Right lobe of liver (tissue), 6 donors: ENCODE results near the gene SLC25A36. TPM values are rescaled to one million over a fixed set of nuclear protein-coding genes. Genes with fewer than 3 reads are reported as not detected.
"Not testable (repeated sequence)": the region's sequence is repeated elsewhere in the genome, so short reads cannot be mapped to it uniquely, and the experiment has no call there.

Experiments
- ATAC-seq, 4 donors: fragments of 200-7000 bp; cut with Tn5 transposase; one replicate each; pipeline ENCODE4 v1.9.1; 2020; ENCODE audit warnings: mild to moderate bottlenecking in 4 of 4, moderate library complexity in 4 of 4
- DNase-seq, 3 donors: peaks; one replicate each; pipeline ENCODE4 v3.0.0-alpha.2; 2020
- H3K27ac ChIP-seq, 3 donors: fragments of 200-600 bp; one replicate each; pipeline ENCODE4 v1.8.0; 2022
- H3K27me3 ChIP-seq, 2 donors: fragments of 200-600 bp; one replicate each; pipeline ENCODE4 v1.8.0; 2022
- H3K36me3 ChIP-seq, 4 donors: fragments of 200-600 bp; sonication (generic) in 1 of 4; one replicate each; pipeline versions ENCODE4 v1.5.1 to v1.8.0; 2017 to 2022; ENCODE audit warnings: control low read depth in 1 of 4
- H3K4me1 ChIP-seq, 4 donors: fragments of 200-600 bp; sonication (generic) in 1 of 4; one replicate each; pipeline versions ENCODE4 v1.5.1 to v1.8.0; 2017 to 2022; ENCODE audit warnings: control low read depth in 1 of 4
- H3K4me3 ChIP-seq, 3 donors: fragments of 200-600 bp; one replicate each; pipeline ENCODE4 v1.8.0; 2022
- H3K9me3 ChIP-seq, 4 donors: fragments of 200-600 bp; sonication (generic) in 1 of 4; one replicate each; pipeline versions ENCODE4 v1.5.1 to v1.8.0; 2017 to 2022; ENCODE audit warnings: control low read depth in 1 of 4
- POLR2A ChIP-seq: fragments of 450-650 bp; IDR thresholded peaks from one replicate; pipeline ENCODE4 v1.6.1; 2017; ENCODE audit warnings: antibody characterized with exemption, mild to moderate bottlenecking
- WGBS: methylation state at CpG from one replicate; pipeline ENCODE4 v1.1.6; 2018; ENCODE audit warnings: low coverage, low lambda C conversion rate; ENCODE audit not compliant: insufficient coverage; ENCODE audit errors: missing lambda C conversion rate; 5-methylcytosine and 5-hydroxymethylcytosine counted together
- intact Hi-C, 2 donors: fragments of 100-400 bp; cut with DNase I; formaldehyde crosslinking; loops; one replicate each; pipeline versions ENCODE4 v1.11.2 to v1.14.1; 2022
- total RNA-seq, 6 experiments: library from RNA; depleted of rRNA in 2 of 6; stranded (reverse); fragments of >200 nt in 2 of 6; fragmentation: NEBNext Ultra II Directional in 3 of 6; extraction: Animal tissue kit (Norgen Biotek cat#: 25700) in 3 of 6; gene quantifications; one replicate each; pipeline versions ENCODE4 v1.1.0 to v1.2.4, GENCODE V29; 2016 to 2023
- TF ChIP-seq, protein P1 (sequence below), 4 donors: fragments of 200-600 bp in 3 of 4; fragments of 450-650 bp in 1 of 4; IDR thresholded peaks; one replicate each; pipeline versions ENCODE4 v1.5.1 to v1.8.0; 2016 to 2022; ENCODE audit warnings: antibody characterized with exemption in 4 of 4, mild to moderate bottlenecking in 2 of 4
- donor health status: DM: no; HTN: yes; CAD: no.
- donor health status: DM: no; HTN: no; CAD: no.
- donor health status: DM: no; HTN: no; CAD: no.
- donor health status: DM: no; HTN: yes; CAD: no.
- donor health status: DM: no; HTN: yes; CAD: no.

SLC25A36 gene
- total RNA-seq, 6 experiments from 2014 or later = 2.8 to 6.0 (median 5.1) TPM

DNA sequence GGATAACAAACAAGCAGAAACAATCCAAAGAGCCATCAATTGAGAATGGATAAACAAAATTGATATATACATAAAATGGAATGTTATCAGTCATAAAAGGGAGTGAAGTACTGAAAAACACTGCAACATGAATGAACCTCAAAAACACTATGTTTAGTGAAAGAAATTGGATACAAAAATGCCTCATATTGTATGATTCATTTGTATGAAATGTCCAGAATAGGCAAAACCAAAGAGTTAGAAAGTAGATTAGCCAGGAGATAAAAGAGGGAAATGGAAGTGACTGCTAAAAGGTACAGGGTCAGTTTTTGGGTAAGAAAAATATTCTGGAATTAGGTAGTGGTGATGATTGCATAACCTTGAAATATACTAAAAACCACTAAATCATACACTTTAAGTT lies 9.8 kb upstream of the SLC25A36 start:
- Histone ChIP-seq H3K4me3 (no peak overlapping the region), H3K27me3 (peaks cover 0 to 26% of the 10 kb centered on the region in 2 donors), H3K36me3 (no peaks in the 10 kb centered on the region), H3K4me1 (no peaks in the 10 kb centered on the region), H3K9me3 (no peaks in the 10 kb centered on the region), H3K27ac (no peak overlapping the region)
- no peak for DNase-seq
- intact Hi-C loops = no loop called here
- no peak for ATAC-seq
- TF ChIP-seq POLR2A = no peak
- TF ChIP-seq, protein P1, sequence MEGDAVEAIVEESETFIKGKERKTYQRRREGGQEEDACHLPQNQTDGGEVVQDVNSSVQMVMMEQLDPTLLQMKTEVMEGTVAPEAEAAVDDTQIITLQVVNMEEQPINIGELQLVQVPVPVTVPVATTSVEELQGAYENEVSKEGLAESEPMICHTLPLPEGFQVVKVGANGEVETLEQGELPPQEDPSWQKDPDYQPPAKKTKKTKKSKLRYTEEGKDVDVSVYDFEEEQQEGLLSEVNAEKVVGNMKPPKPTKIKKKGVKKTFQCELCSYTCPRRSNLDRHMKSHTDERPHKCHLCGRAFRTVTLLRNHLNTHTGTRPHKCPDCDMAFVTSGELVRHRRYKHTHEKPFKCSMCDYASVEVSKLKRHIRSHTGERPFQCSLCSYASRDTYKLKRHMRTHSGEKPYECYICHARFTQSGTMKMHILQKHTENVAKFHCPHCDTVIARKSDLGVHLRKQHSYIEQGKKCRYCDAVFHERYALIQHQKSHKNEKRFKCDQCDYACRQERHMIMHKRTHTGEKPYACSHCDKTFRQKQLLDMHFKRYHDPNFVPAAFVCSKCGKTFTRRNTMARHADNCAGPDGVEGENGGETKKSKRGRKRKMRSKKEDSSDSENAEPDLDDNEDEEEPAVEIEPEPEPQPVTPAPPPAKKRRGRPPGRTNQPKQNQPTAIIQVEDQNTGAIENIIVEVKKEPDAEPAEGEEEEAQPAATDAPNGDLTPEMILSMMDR (IDR thresholded peaks at IDR 0.05) = no peak

DNA sequence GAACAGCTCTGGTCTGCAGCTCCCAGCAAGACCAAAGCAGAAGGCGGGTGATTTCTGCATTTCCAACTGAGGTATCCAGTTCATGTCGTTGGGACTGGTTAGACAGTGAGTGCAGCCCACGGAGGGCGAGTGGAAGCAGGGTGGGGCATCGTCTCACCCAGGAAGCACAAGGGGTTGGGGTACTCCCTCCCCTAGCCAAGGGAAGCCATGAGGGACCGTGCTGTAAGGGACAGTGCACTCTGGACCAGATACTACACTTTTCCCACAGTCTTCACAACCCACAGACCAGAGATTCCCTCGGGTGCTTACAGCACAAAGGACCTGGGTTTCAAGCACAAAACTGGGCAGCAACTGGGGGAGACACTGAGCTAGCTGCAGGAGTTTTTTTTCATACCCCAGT lies 8.5 kb upstream of the SLC25A36 start:
- Histone ChIP-seq H3K27ac (no peak overlapping the region), H3K9me3 (no peaks in the 10 kb centered on the region), H3K27me3 (peaks cover 0 to 21% of the 10 kb centered on the region in 2 donors), H3K4me3 (no peak overlapping the region), H3K4me1 (no peaks in the 10 kb centered on the region), H3K36me3 (no peaks in the 10 kb centered on the region)
- 60% methylated on average over 1 of the region's 7 CpGs for WGBS
- no peak for ATAC-seq
- no peak for DNase-seq
- TF ChIP-seq, protein P1 (IDR thresholded peaks at IDR 0.05) = no peak
- TF ChIP-seq POLR2A = no peak
- intact Hi-C loops = no loop called here

DNA sequence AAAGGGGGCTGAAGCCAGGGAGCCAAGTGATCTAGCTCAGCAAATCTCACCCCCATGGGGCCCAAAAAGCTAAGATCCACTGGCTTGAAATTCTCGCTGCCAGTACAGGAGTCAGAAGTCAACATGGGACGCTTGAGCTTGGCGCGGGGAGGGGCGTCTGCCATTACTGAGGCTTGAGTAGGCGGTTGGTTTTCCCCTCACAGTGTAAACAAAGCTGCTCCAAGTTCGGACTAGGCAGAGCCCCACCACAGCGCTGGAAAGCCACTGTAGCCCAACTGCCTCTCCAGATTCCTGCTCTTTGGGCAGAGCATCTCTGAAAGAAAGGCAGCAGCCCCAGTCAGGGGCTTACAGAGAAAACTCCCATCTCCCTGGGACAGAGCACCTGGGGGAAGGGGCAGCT lies 8.1 kb upstream of the SLC25A36 start:
- no peak for TF ChIP-seq POLR2A
- TF ChIP-seq, protein P1 (IDR thresholded peaks at IDR 0.05) = no peak
- Histone ChIP-seq H3K27ac (no peak overlapping the region), H3K27me3 (peaks cover 0 to 20% of the 10 kb centered on the region in 2 donors), H3K36me3 (no peaks in the 10 kb centered on the region), H3K4me3 (no peak overlapping the region), H3K4me1 (no peaks in the 10 kb centered on the region), H3K9me3 (no peaks in the 10 kb centered on the region)
- WGBS = 40% methylated on average over 1 of the region's 8 CpGs
- ATAC-seq (no peak), DNase-seq (no peak)
- intact Hi-C loops = no loop called here

DNA sequence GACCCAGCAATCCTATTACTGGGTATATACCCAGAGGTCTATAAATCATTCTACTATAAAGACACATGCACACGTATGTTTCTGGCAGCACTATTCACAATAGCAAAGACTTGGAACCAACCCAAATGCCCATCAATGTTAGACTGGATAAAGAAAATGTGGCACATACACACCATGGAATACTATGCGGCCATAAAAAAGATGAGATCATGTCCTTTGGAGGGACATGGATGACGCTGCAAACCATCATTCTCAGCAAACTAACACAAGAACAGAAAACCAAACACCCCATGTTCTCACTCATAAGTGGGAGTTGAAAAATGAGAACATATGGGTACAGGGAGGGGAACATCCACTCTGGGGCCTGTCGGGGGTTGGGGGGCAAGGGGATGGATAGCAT lies 2.3 kb upstream of the SLC25A36 start:
- H3K4me1 ChIP-seq, H3K36me3 ChIP-seq, ATAC-seq, DNase-seq, H3K27ac ChIP-seq, intact Hi-C loops, H3K9me3 ChIP-seq, H3K4me3 ChIP-seq: not testable (repeated sequence)
- H3K27me3 ChIP-seq = peaks cover 0 to 41% of the 10 kb centered on the region in 2 donors
- 93% methylated on average over 4 of the region's 4 CpGs for WGBS

DNA sequence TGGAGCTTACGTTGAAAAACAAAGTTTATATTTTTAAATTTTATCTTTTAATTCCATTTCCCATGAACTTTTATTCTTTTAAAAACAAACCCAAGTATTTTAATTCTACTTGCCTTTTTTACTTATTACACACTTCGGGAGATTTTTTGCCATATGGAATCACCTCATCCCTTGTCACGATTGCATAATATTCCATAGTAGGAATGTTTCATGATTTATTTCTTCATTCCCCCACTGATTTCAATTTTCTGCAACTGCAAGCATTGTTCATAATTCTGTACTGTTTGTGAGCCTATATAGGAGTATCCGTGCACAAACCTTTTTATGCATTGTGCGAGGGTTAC lies 574 bp upstream of the SLC25A36 start:
- WGBS = 36% methylated on average over 5 of the region's 5 CpGs
- Histone ChIP-seq H3K27me3 (peaks cover 0 to 46% of the 10 kb centered on the region in 2 donors), H3K4me3 (peak overlapping the region; percentile 38 to 52 (median 50)), H3K9me3 (no peaks in the 10 kb centered on the region), H3K27ac (peak overlapping the region in 1 of 3 donors; percentile 51), H3K4me1 (peaks cover 0 to 4% (median 0%) of the 10 kb centered on the region in 4 donors), H3K36me3 (no peaks in the 10 kb centered on the region)
- DNase-seq (no peak), ATAC-seq (no peak)
- no peak for TF ChIP-seq POLR2A
- TF ChIP-seq, protein P1 (IDR thresholded peaks at IDR 0.05) = no peak
- intact Hi-C loops = no loop called here
